Endothelial cell (in vitro differentiated cells): ENCODE measurements around the gene CFAP206. TPM values are rescaled to one million over a fixed set of nuclear protein-coding genes. Genes with fewer than 3 reads are reported as not detected.

Source experiments
- DNase-seq: peaks from one replicate; pipeline ENCODE4 v3.0.0; 2021; ENCODE audit warnings: low spot score
- H3K27ac Mint-ChIP-seq: one replicate; pipeline ENCODE4 v1.8.0; 2021; ENCODE audit warnings: mixed read lengths, inconsistent platforms; ENCODE audit not compliant: unreplicated experiment
- H3K27me3 Mint-ChIP-seq: one replicate; pipeline ENCODE4 v1.8.0; 2021; ENCODE audit warnings: mild to moderate bottlenecking, moderate library complexity, mixed read lengths, inconsistent platforms; ENCODE audit not compliant: unreplicated experiment
- H3K36me3 Mint-ChIP-seq: one replicate; pipeline ENCODE4 v1.8.0; 2021; ENCODE audit warnings: mild to moderate bottlenecking, low read depth, mixed read lengths, inconsistent platforms; ENCODE audit not compliant: unreplicated experiment
- H3K4me1 Mint-ChIP-seq: one replicate; pipeline ENCODE4 v1.8.0; 2021; ENCODE audit warnings: mild to moderate bottlenecking, mixed read lengths, inconsistent platforms; ENCODE audit not compliant: unreplicated experiment
- H3K4me3 Mint-ChIP-seq: one replicate; pipeline ENCODE4 v1.8.0; 2021; ENCODE audit warnings: mild to moderate bottlenecking, mixed read lengths, inconsistent platforms; ENCODE audit not compliant: unreplicated experiment
- H3K9me3 Mint-ChIP-seq: one replicate; pipeline ENCODE4 v1.8.0; 2021; ENCODE audit warnings: mixed read lengths, inconsistent platforms; ENCODE audit not compliant: unreplicated experiment
- CTCF ChIP-seq: fragments of 200-600 bp; sonication (generic); IDR thresholded peaks from one replicate; pipeline ENCODE4 v1.5.0; 2021; ENCODE audit warnings: antibody characterized with exemption; ENCODE audit not compliant: unreplicated experiment
- total RNA-seq: library from RNA; stranded (reverse); fragmentation: NEBNext Ultra II Directional; extraction: Animal tissue kit (Norgen Biotek cat#: 25700); gene quantifications from one replicate; pipeline ENCODE4 v1.2.1, GENCODE V29; 2021; ENCODE audit not compliant: unreplicated experiment

CFAP206 gene
- total RNA-seq, 1 donor from 2014 or later = 0.54 TPM

- Mint-ChIP-seq H3K4me1 (peaks cover 5% of the 10 kb centered on the region), H3K4me3 (no peak overlapping the region), H3K9me3 (no peaks in the 10 kb centered on the region), H3K27me3 (peaks cover 1% of the 10 kb centered on the region), H3K27ac (no peak overlapping the region), H3K36me3 (no peaks in the 10 kb centered on the region)
- no peak for DNase-seq
- TF ChIP-seq CTCF = no peak
Observed at GRCh38 chr6:87431263-87431662, 23.5 kb downstream of the CFAP206 start.

- no peaks in the 10 kb centered on the region for H3K4me1 Mint-ChIP-seq
- H3K27me3 Mint-ChIP-seq = peaks cover 1% of the 10 kb centered on the region
- TF ChIP-seq CTCF = no peak
- H3K27ac Mint-ChIP-seq = no peak overlapping the region
- peak; percentile 68 for DNase-seq
- no peaks in the 10 kb centered on the region for H3K36me3 Mint-ChIP-seq
- no peak overlapping the region for H3K4me3 Mint-ChIP-seq
- H3K9me3 Mint-ChIP-seq = no peaks in the 10 kb centered on the region
Observed at GRCh38 chr6:87436435-87436834, 28.7 kb downstream of the CFAP206 start.

- no peaks in the 10 kb centered on the region for H3K9me3 Mint-ChIP-seq
Observed at GRCh38 chr6:87441711-87442110, 33.9 kb downstream of the CFAP206 start.

GRCh38 chr6:87444362-87444761, 36.6 kb downstream of the CFAP206 start:
- Mint-ChIP-seq H3K27ac (peak overlapping the region; percentile 7), H3K27me3 (no peaks in the 10 kb centered on the region), H3K4me3 (no peak overlapping the region), H3K4me1 (peaks cover 3% of the 10 kb centered on the region), H3K36me3 (no peaks in the 10 kb centered on the region), H3K9me3 (no peaks in the 10 kb centered on the region)
- no peak for TF ChIP-seq CTCF
- DNase-seq = no peak

More at GRCh38 chr6:87441711-87442110, 33.9 kb downstream of the CFAP206 start:
- no peaks in the 10 kb centered on the region for H3K27me3 Mint-ChIP-seq
- H3K4me1 Mint-ChIP-seq = peaks cover 3% of the 10 kb centered on the region
- H3K36me3 Mint-ChIP-seq = no peaks in the 10 kb centered on the region
- DNase-seq = no peak
- no peak for TF ChIP-seq CTCF
- no peak overlapping the region for H3K27ac Mint-ChIP-seq
- no peak overlapping the region for H3K4me3 Mint-ChIP-seq

GRCh38 chr6:87465051-87465450, 57.3 kb downstream of the CFAP206 start:
- Mint-ChIP-seq H3K4me3 (no peak overlapping the region), H3K36me3 (no peaks in the 10 kb centered on the region), H3K4me1 (no peaks in the 10 kb centered on the region), H3K9me3 (no peaks in the 10 kb centered on the region), H3K27me3 (no peaks in the 10 kb centered on the region), H3K27ac (no peak overlapping the region)
- no peak for DNase-seq
- no peak for TF ChIP-seq CTCF
